Tibial nerve (tissue), 4 donors: ENCODE measurements around the gene C11orf86. TPM values are rescaled to one million over a fixed set of nuclear protein-coding genes. Genes with fewer than 3 reads are reported as not detected.
"Not testable (repeated sequence)": the region's sequence is repeated elsewhere in the genome, so short reads cannot be mapped to it uniquely, and the experiment has no call there.

Experiments used
- DNase-seq, 2 donors: peaks; one replicate each; pipeline ENCODE4 v3.0.0-alpha.2; 2019; ENCODE audit warnings: low spot score in 2 of 2
- H3K27ac ChIP-seq, 4 donors: fragments of 200-600 bp; sonication (generic) in 3 of 4; one replicate each; pipeline ENCODE4 v1.5.1; 2017 to 2019; ENCODE audit warnings: mild to moderate bottlenecking in 1 of 4
- H3K27me3 ChIP-seq, 2 donors: fragments of 200-600 bp; sonication (generic) in 1 of 2; one replicate each; pipeline versions ENCODE4 v1.5.1 to v1.6.0; 2017 to 2019
- H3K36me3 ChIP-seq, 3 donors: fragments of 200-600 bp; sonication (generic); one replicate each; pipeline ENCODE4 v1.5.1; 2018 to 2019
- H3K4me1 ChIP-seq, 4 donors: fragments of 200-600 bp; sonication (generic) in 3 of 4; one replicate each; pipeline ENCODE4 v1.5.1; 2017 to 2019
- H3K4me3 ChIP-seq, 4 donors: fragments of 200-600 bp; sonication (generic) in 3 of 4; one replicate each; pipeline ENCODE4 v1.5.1; 2017 to 2019; ENCODE audit warnings: mild to moderate bottlenecking in 1 of 4, moderate library complexity in 1 of 4
- H3K9me3 ChIP-seq, 4 donors: fragments of 200-600 bp; sonication (generic) in 3 of 4; one replicate each; pipeline ENCODE4 v1.5.1; 2017 to 2019
- CTCF ChIP-seq, 5 experiments: fragments of 200-600 bp in 3 of 5; fragments of 450-650 bp in 2 of 5; sonication (generic) in 3 of 5; IDR thresholded peaks; one replicate each; pipeline ENCODE4 v1.5.1; 2016 to 2019; ENCODE audit warnings: antibody characterized with exemption in 5 of 5, mild to moderate bottlenecking in 3 of 5, moderate library complexity in 2 of 5
- EP300 ChIP-seq, 2 donors: sonication (generic); formaldehyde crosslinking; IDR thresholded peaks; one replicate each; pipeline ENCODE4 v1.6.1; 2017; ENCODE audit warnings: antibody characterized with exemption in 2 of 2, mild to moderate bottlenecking in 1 of 2
- POLR2A ChIP-seq, 2 donors: fragments of 450-650 bp; IDR thresholded peaks; one replicate each; pipeline ENCODE4 v1.6.1; 2017; ENCODE audit warnings: antibody characterized with exemption in 2 of 2, mild to moderate bottlenecking in 2 of 2, moderate library complexity in 2 of 2
- WGBS, 2 donors: methylation state at CpG; one replicate each; pipeline ENCODE4 v1.1.5; 2018; 5-methylcytosine and 5-hydroxymethylcytosine counted together
- total RNA-seq, 4 donors: library from RNA; depleted of rRNA; stranded (reverse); fragments of >200 nt; gene quantifications; one replicate each; pipeline ENCODE4 v1.1.0, GENCODE V29; 2016

Gene C11orf86
- total RNA-seq, 4 donors from 2014 or later: not detected

GRCh38 chr11:67001332-67001731, 26.2 kb downstream of the C11orf86 start:
- no peak for TF ChIP-seq POLR2A (IDR thresholded peaks at IDR 0.05)
- Histone ChIP-seq H3K4me3 (no peak overlapping the region), H3K4me1 (no peaks in the 10 kb centered on the region), H3K27ac (no peak overlapping the region), H3K27me3 (no peaks in the 10 kb centered on the region), H3K9me3 (no peaks in the 10 kb centered on the region), H3K36me3 (no peaks in the 10 kb centered on the region)
- WGBS, 2 donors: 92 to 93% methylated on average over 5 of the region's 5 CpGs
- DNase-seq: no peak

- no peaks in the 10 kb centered on the region for H3K36me3 ChIP-seq
Measured at GRCh38 chr11:67002297-67002913, 27.3 kb downstream of the C11orf86 start.

GRCh38 chr11:67002921-67003411, 27.9 kb downstream of the C11orf86 start:
- no peaks in the 10 kb centered on the region for H3K9me3 ChIP-seq
- H3K4me3 ChIP-seq: no peak overlapping the region
- DNase-seq: no peak
- no peak overlapping the region for H3K27ac ChIP-seq
- 81 to 88% methylated on average over 5 of the region's 5 CpGs for WGBS, 2 donors
- no peaks in the 10 kb centered on the region for H3K36me3 ChIP-seq
- TF ChIP-seq POLR2A (IDR thresholded peaks at IDR 0.05) (no peak), CTCF (IDR thresholded peaks at IDR 0.05) (no peak), EP300 (IDR thresholded peaks at IDR 0.05) (no peak)
- H3K4me1 ChIP-seq: no peaks in the 10 kb centered on the region
- no peaks in the 10 kb centered on the region for H3K27me3 ChIP-seq

More at GRCh38 chr11:67002297-67002913, 27.3 kb downstream of the C11orf86 start:
- WGBS, 2 donors: 41 to 49% methylated on average over 8 of the region's 8 CpGs
- Histone ChIP-seq H3K9me3 (no peaks in the 10 kb centered on the region), H3K27ac (no peak overlapping the region), H3K4me1 (no peaks in the 10 kb centered on the region), H3K27me3 (no peaks in the 10 kb centered on the region), H3K4me3 (no peak overlapping the region)
- TF ChIP-seq POLR2A (IDR thresholded peaks at IDR 0.05) (no peak), EP300 (IDR thresholded peaks at IDR 0.05) (no peak), CTCF (IDR thresholded peaks at IDR 0.05) (no peak)
- DNase-seq: no peak

- not testable (repeated sequence) for H3K9me3 ChIP-seq, H3K4me1 ChIP-seq, H3K4me3 ChIP-seq, H3K27ac ChIP-seq, DNase-seq, H3K36me3 ChIP-seq, H3K27me3 ChIP-seq
- WGBS, 2 donors: 94% methylated on average over 8 of the region's 8 CpGs
Measured at GRCh38 chr11:67005200-67005599, 30.1 kb downstream of the C11orf86 start.

GRCh38 chr11:67006029-67006884, 31.2 kb downstream of the C11orf86 start:
- 77 to 80% methylated on average over 14 of the region's 14 CpGs for WGBS, 2 donors
- peak; percentile 25 to 47 for DNase-seq
- Histone ChIP-seq H3K27me3 (no peaks in the 10 kb centered on the region), H3K27ac (no peak overlapping the region), H3K4me1 (no peaks in the 10 kb centered on the region), H3K4me3 (no peak overlapping the region), H3K9me3 (no peaks in the 10 kb centered on the region), H3K36me3 (no peaks in the 10 kb centered on the region)
- TF ChIP-seq POLR2A (IDR thresholded peaks at IDR 0.05) (no peak), CTCF (IDR thresholded peaks at IDR 0.05) (no peak), EP300 (IDR thresholded peaks at IDR 0.05) (peak in 1 of 2 donors; percentile 9)

- 83 to 87% methylated on average over 6 to 7 of the region's 7 CpGs for WGBS, 2 donors
- H3K27ac ChIP-seq: no peak overlapping the region
- H3K4me1 ChIP-seq: no peaks in the 10 kb centered on the region
- no peak for TF ChIP-seq EP300 (IDR thresholded peaks at IDR 0.05)
- TF ChIP-seq CTCF (IDR thresholded peaks at IDR 0.05): no peak
- no peak for TF ChIP-seq POLR2A (IDR thresholded peaks at IDR 0.05)
- H3K4me3 ChIP-seq: no peak overlapping the region
- no peak for DNase-seq
- H3K27me3 ChIP-seq: no peaks in the 10 kb centered on the region
- no peaks in the 10 kb centered on the region for H3K36me3 ChIP-seq
- H3K9me3 ChIP-seq: no peaks in the 10 kb centered on the region
Measured at GRCh38 chr11:67007126-67007525, 32.0 kb downstream of the C11orf86 start.
